IMR-90 (cell line): ENCODE results near the gene TOX3. TPM values are rescaled to one million over a fixed set of nuclear protein-coding genes. Genes with fewer than 3 reads are reported as not detected.

Source experiments
- ATAC-seq: fragments of 200-7000 bp; cut with Tn5 transposase; 2 replicates; pipeline ENCODE4 v1.9.1; 2020; ENCODE audit warnings: low read depth, mild to moderate bottlenecking, moderate library complexity
- BruUV-seq: library from RNA; stranded (reverse); fragments of 400-500 nt; replicated peaks from 2 replicates; lab custom pipeline; 2021; lab: Mats Ljungman, UMichigan
- CTCF ChIA-PET: fragments of 300-600 bp; formaldehyde crosslinking; extraction: SDS; loops from one replicate; lab custom pipeline; 2021; ENCODE audit warnings: antibody characterized with exemption; lab: Yijun Ruan, JAX
- POLR2A ChIA-PET: fragments of 300-600 bp; sonication (Branson Sonifier 250); formaldehyde crosslinking; loops from one replicate; lab custom pipeline; 2022; ENCODE audit warnings: antibody characterized with exemption; ENCODE audit not compliant: unreplicated experiment; lab: Charles Lee
- DNase-seq: peaks from one replicate; pipeline ENCODE4 v3.0.0; 2013
- H2AFZ ChIP-seq: replicated peaks from 2 replicates; pipeline ENCODE3; 2013; ENCODE audit warnings: low read length, mild to moderate bottlenecking; ENCODE audit not compliant: poor library complexity
- H2AK5ac ChIP-seq: 2 replicates; pipeline ENCODE4 v1.6.1; 2013; ENCODE audit warnings: low read depth, low read length, inconsistent platforms
- H2AK9ac ChIP-seq: replicated peaks from 2 replicates; pipeline ENCODE3; 2013; ENCODE audit warnings: mild to moderate bottlenecking, low read depth, low read length, moderate library complexity; ENCODE audit not compliant: poor library complexity
- H2BK120ac ChIP-seq: 2 replicates; pipeline ENCODE4 v1.6.1; 2013; ENCODE audit warnings: low read depth, low read length, inconsistent platforms
- H2BK15ac ChIP-seq: 3 replicates; pipeline ENCODE4 v1.6.1; 2013; ENCODE audit warnings: low read depth, low read length, inconsistent platforms
- H2BK20ac ChIP-seq: 2 replicates; pipeline ENCODE4 v1.6.1; 2013; ENCODE audit warnings: low read depth, mild to moderate bottlenecking, inconsistent platforms, low read length, moderate library complexity
- H2BK5ac ChIP-seq: 2 replicates; pipeline ENCODE4 v1.6.1; 2013; ENCODE audit warnings: mild to moderate bottlenecking, low read depth, low read length, inconsistent platforms; ENCODE audit not compliant: poor library complexity, severe bottlenecking
- H3K14ac ChIP-seq: replicated peaks from 2 replicates; pipeline ENCODE4 v1.6.1; 2013; ENCODE audit warnings: low read depth, low read length, inconsistent platforms
- H3K18ac ChIP-seq: 2 replicates; pipeline ENCODE4 v1.6.1; 2013; ENCODE audit warnings: low read depth, low read length, control low read depth
- H3K23ac ChIP-seq: 2 replicates; pipeline ENCODE4 v1.6.1; 2013; ENCODE audit warnings: low read depth, low read length, inconsistent platforms
- H3K27ac ChIP-seq: 2 replicates; pipeline ENCODE4 v1.5.1; 2013; ENCODE audit warnings: mild to moderate bottlenecking, control low read depth, low read length; ENCODE audit not compliant: insufficient read depth
- H3K27me3 ChIP-seq: 2 replicates; pipeline ENCODE4 v1.6.1; 2013; ENCODE audit warnings: low read length; ENCODE audit not compliant: control insufficient read depth, insufficient read depth
- H3K36me3 ChIP-seq: 2 replicates; pipeline ENCODE4 v1.6.1; 2013; ENCODE audit warnings: low read length, mixed read lengths; ENCODE audit not compliant: control insufficient read depth, insufficient read depth
- H3K4ac ChIP-seq: 2 replicates; pipeline ENCODE4 v1.6.1; 2013; ENCODE audit warnings: low read depth, low read length, inconsistent platforms
- H3K4me1 ChIP-seq: 2 replicates; pipeline ENCODE4 v1.6.1; 2013; ENCODE audit warnings: low read length, mixed read lengths; ENCODE audit not compliant: control insufficient read depth, insufficient read depth
- H3K4me2 ChIP-seq: 2 replicates; pipeline ENCODE4 v1.6.1; 2013; ENCODE audit warnings: low read depth, mild to moderate bottlenecking, control low read depth, low read length, moderate library complexity
- H3K4me3 ChIP-seq: 2 replicates; pipeline ENCODE4 v1.5.1; 2013; ENCODE audit warnings: low read depth, mild to moderate bottlenecking, control low read depth, low read length, moderate library complexity; ENCODE audit not compliant: insufficient read depth
- H3K56ac ChIP-seq: 2 replicates; pipeline ENCODE4 v1.6.1; 2013; ENCODE audit warnings: low read length, inconsistent platforms; ENCODE audit not compliant: insufficient read depth; ENCODE audit errors: extremely low read depth
- H3K79me1 ChIP-seq, 2 experiments: 2 replicates each; pipeline ENCODE4 v1.6.1; 2013; ENCODE audit warnings: low read length in 2 of 2, inconsistent platforms in 1 of 2, low read depth in 1 of 2
- H3K9ac ChIP-seq: 2 replicates; pipeline ENCODE4 v1.6.1; 2013; ENCODE audit warnings: low read depth, low read length, control low read depth
- H3K9me1 ChIP-seq: 2 replicates; pipeline ENCODE4 v1.6.1; 2013; ENCODE audit warnings: low read length, inconsistent platforms; ENCODE audit not compliant: insufficient read depth
- H3K9me3 ChIP-seq: 2 replicates; pipeline ENCODE4 v1.6.1; 2013; ENCODE audit warnings: low read length; ENCODE audit not compliant: control insufficient read depth, insufficient read depth
- H4K20me1 ChIP-seq: 2 replicates; pipeline ENCODE4 v1.6.1; 2013; ENCODE audit warnings: low read length, inconsistent platforms; ENCODE audit not compliant: insufficient read depth
- H4K5ac ChIP-seq: 2 replicates; pipeline ENCODE4 v1.6.1; 2013; ENCODE audit warnings: mild to moderate bottlenecking, low read depth, low read length, control low read depth
- H4K8ac ChIP-seq, 2 experiments: 2 replicates each; pipeline ENCODE4 v1.6.1; 2013; ENCODE audit warnings: low read depth in 2 of 2, low read length in 2 of 2, control low read depth in 1 of 2, inconsistent platforms in 1 of 2
- H4K91ac ChIP-seq: 2 replicates; pipeline ENCODE4 v1.6.1; 2013; ENCODE audit warnings: low read depth, low read length, inconsistent platforms; ENCODE audit not compliant: insufficient read depth
- BHLHE40 ChIP-seq: fragments of 150-350 bp; IDR thresholded peaks from 2 replicates; pipeline ENCODE4 v1.6.1; 2016; ENCODE audit warnings: mild to moderate bottlenecking, low read depth, low read length
- CEBPB ChIP-seq: IDR thresholded peaks from 2 replicates; pipeline ENCODE4 v1.6.1; 2012; ENCODE audit warnings: low read depth, low read length, improper control_type of control experiment
- CHD1 ChIP-seq: IDR thresholded peaks from 2 replicates; pipeline ENCODE4 v1.6.1; 2012; ENCODE audit warnings: low read depth, low read length, improper control_type of control experiment
- FOS ChIP-seq: fragments of 150-350 bp; IDR thresholded peaks from 2 replicates; pipeline ENCODE4 v1.6.1; 2016; ENCODE audit warnings: low read depth, low read length
- MAFK ChIP-seq: IDR thresholded peaks from 2 replicates; pipeline ENCODE4 v1.6.1; 2012; ENCODE audit warnings: low read depth, low read length, improper control_type of control experiment
- MAZ ChIP-seq: IDR thresholded peaks from 2 replicates; pipeline ENCODE4 v1.6.1; 2012; ENCODE audit warnings: low read depth, mild to moderate bottlenecking, low read length, improper control_type of control experiment, moderate library complexity, borderline replicate concordance
- MXI1 ChIP-seq: IDR thresholded peaks from 2 replicates; pipeline ENCODE4 v1.6.1; 2012; ENCODE audit warnings: low read depth, mild to moderate bottlenecking, low read length, moderate library complexity, borderline replicate concordance
- NFE2L2 ChIP-seq: fragments of 150-350 bp; IDR thresholded peaks from 2 replicates; pipeline ENCODE4 v1.6.1; 2016; ENCODE audit warnings: low read depth, mild to moderate bottlenecking, low read length
- POLR2A ChIP-seq: IDR thresholded peaks from 2 replicates; pipeline ENCODE4 v1.6.1; 2012; ENCODE audit warnings: mild to moderate bottlenecking, low read depth, low read length
- RAD21 ChIP-seq: IDR thresholded peaks from 2 replicates; pipeline ENCODE4 v1.6.1; 2012; ENCODE audit warnings: low read length, improper control_type of control experiment
- RCOR1 ChIP-seq: IDR thresholded peaks from 2 replicates; pipeline ENCODE4 v1.6.1; 2012; ENCODE audit warnings: mild to moderate bottlenecking, low read length, improper control_type of control experiment; ENCODE audit not compliant: insufficient replicate concordance
- RFX5 ChIP-seq: IDR thresholded peaks from 2 replicates; pipeline ENCODE4 v1.8.0; 2012; ENCODE audit warnings: low read depth, mild to moderate bottlenecking, low read length, moderate library complexity
- SMC3 ChIP-seq: fragments of 150-350 bp; IDR thresholded peaks from 2 replicates; pipeline ENCODE4 v1.6.1; 2016; ENCODE audit warnings: low read depth, mild to moderate bottlenecking, antibody characterized with exemption, low read length, moderate library complexity
- USF2 ChIP-seq: fragments of 150-350 bp; IDR thresholded peaks from 2 replicates; pipeline ENCODE4 v1.6.1; 2017; ENCODE audit warnings: mild to moderate bottlenecking, antibody characterized with exemption, low read length, low read depth
- WGBS, 2 experiments: methylation state at CpG; one replicate each; pipeline versions ENCODE4 v1.1.5 to v1.1.7; 2013; ENCODE audit warnings: missing lambda C conversion rate in 2 of 2; ENCODE audit not compliant: insufficient read length in 1 of 2; ENCODE audit errors: extremely low coverage in 2 of 2; 5-methylcytosine and 5-hydroxymethylcytosine counted together
- dilution Hi-C: fragments of 300-500 bp; cut with HindIII; formaldehyde crosslinking; loops from one replicate; pipeline ENCODE4 v1.14.3; 2018; ENCODE audit warnings: low sequenced_read_pairs; ENCODE audit not compliant: unreplicated experiment
- in situ Hi-C: fragments of 300-500 bp; cut with MboI; formaldehyde crosslinking; loops from 3 replicates; pipeline ENCODE4 v1.14.3; 2019; ENCODE audit warnings: low sequenced_read_pairs, inconsistent platforms, mixed read lengths
- intact Hi-C: fragments of 100-400 bp; cut with micrococcal nuclease; formaldehyde crosslinking; loops from 2 replicates; pipeline ENCODE4 v1.10.0; 2022
- polyA plus RNA-seq, 3 experiments: library from polyadenylated mRNA; depleted of rRNA; stranded (reverse); fragments of >200 nt; gene quantifications; 2 replicates each; pipeline ENCODE4 v1.2.3, GENCODE V29; 2012; ENCODE audit warnings: low replicate concordance in 1 of 3
- total RNA-seq: library from RNA; depleted of rRNA; stranded (reverse); fragments of >200 nt; gene quantifications from 2 replicates; pipeline ENCODE4 v1.2.3, GENCODE V29; 2012
- TF ChIP-seq, protein P1 (sequence below): conservative IDR thresholded peaks from 2 replicates; pipeline ENCODE4 v1.5.1; 2012; ENCODE audit warnings: mild to moderate bottlenecking, low read depth, low read length, improper control_type of control experiment
- TF ChIP-seq, protein P2 (sequence below): fragments of 150-350 bp; IDR thresholded peaks from 2 replicates; pipeline ENCODE4 v1.6.1; 2016; ENCODE audit warnings: low read depth, mild to moderate bottlenecking, low read length, moderate library complexity, borderline replicate concordance

Gene TOX3
- total and polyA plus RNA-seq, 2 of the 4 experiments (the other 2 are of a cell fraction): not detected

DNA sequence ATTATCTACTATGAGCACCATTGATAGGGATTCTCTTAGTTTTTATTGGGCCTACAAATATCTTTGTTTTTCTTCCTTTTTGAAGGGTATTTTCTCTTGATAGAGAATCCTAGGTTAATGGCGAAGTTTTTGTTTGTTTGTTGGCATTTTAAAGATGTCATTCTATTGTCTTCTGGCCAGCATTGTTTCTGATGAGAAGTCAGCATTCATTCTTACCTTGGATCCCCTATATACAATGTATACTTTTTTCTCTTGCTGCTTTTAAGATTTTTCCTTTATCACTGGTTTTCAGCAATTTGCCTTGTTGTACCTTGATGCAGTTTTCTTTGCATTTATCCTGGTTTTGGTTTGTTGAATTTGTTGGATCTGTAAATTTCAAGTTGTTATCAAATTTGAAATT lies 130.1 kb downstream of the TOX3 start:
- H2BK20ac ChIP-seq: no peak overlapping the region
- POLR2A ChIA-PET: no interaction called here
- H3K79me1 ChIP-seq: no peaks in the 10 kb centered on the region
- TF ChIP-seq CHD1 (no peak), MXI1 (no peak), MAZ (no peak), MAFK (no peak), NFE2L2 (no peak), RCOR1 (no peak), SMC3 (no peak), BHLHE40 (no peak), POLR2A (no peak), RAD21 (no peak), USF2 (no peak), FOS (no peak), RFX5 (no peak), CEBPB (no peak)
- TF ChIP-seq, protein P1, sequence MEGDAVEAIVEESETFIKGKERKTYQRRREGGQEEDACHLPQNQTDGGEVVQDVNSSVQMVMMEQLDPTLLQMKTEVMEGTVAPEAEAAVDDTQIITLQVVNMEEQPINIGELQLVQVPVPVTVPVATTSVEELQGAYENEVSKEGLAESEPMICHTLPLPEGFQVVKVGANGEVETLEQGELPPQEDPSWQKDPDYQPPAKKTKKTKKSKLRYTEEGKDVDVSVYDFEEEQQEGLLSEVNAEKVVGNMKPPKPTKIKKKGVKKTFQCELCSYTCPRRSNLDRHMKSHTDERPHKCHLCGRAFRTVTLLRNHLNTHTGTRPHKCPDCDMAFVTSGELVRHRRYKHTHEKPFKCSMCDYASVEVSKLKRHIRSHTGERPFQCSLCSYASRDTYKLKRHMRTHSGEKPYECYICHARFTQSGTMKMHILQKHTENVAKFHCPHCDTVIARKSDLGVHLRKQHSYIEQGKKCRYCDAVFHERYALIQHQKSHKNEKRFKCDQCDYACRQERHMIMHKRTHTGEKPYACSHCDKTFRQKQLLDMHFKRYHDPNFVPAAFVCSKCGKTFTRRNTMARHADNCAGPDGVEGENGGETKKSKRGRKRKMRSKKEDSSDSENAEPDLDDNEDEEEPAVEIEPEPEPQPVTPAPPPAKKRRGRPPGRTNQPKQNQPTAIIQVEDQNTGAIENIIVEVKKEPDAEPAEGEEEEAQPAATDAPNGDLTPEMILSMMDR: no peak
- TF ChIP-seq, protein P2, sequence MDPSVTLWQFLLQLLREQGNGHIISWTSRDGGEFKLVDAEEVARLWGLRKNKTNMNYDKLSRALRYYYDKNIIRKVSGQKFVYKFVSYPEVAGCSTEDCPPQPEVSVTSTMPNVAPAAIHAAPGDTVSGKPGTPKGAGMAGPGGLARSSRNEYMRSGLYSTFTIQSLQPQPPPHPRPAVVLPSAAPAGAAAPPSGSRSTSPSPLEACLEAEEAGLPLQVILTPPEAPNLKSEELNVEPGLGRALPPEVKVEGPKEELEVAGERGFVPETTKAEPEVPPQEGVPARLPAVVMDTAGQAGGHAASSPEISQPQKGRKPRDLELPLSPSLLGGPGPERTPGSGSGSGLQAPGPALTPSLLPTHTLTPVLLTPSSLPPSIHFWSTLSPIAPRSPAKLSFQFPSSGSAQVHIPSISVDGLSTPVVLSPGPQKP: no peak
- DNase-seq (no peak), ATAC-seq (no peak)
- peaks cover 1% of the 10 kb centered on the region for H3K9me3 ChIP-seq
- no peak overlapping the region for H3K27ac ChIP-seq
- CTCF ChIA-PET: no interaction called here
- no peak overlapping the region for H2AK9ac ChIP-seq
- no peak overlapping the region for H3K4ac ChIP-seq
- H3K4me2 ChIP-seq: no peak overlapping the region
- intact Hi-C loops: no loop called here
- H3K23ac ChIP-seq: no peak overlapping the region
- H4K91ac ChIP-seq: no peak overlapping the region
- H3K56ac ChIP-seq: no peak overlapping the region
- H4K5ac ChIP-seq: no peak overlapping the region
- no peak overlapping the region for H3K9ac ChIP-seq
- H2AFZ ChIP-seq: no peak overlapping the region
- no peak overlapping the region for H4K8ac ChIP-seq
- H3K4me3 ChIP-seq: no peak overlapping the region
- H3K36me3 ChIP-seq: no peaks in the 10 kb centered on the region
- H3K27me3 ChIP-seq: no peaks in the 10 kb centered on the region
- H2BK15ac ChIP-seq: no peak overlapping the region
- dilution Hi-C loops: no loop called here
- BruUV-seq: no TSS peak
- WGBS, 2 experiments: no CpG with 5 or more reads among the region's 1 CpG
- no peaks in the 10 kb centered on the region for H3K4me1 ChIP-seq
- no peak overlapping the region for H2AK5ac ChIP-seq
- in situ Hi-C loops: no loop called here
- no peaks in the 10 kb centered on the region for H4K20me1 ChIP-seq
- H3K18ac ChIP-seq: no peak overlapping the region
- H3K14ac ChIP-seq: no peak overlapping the region
- H2BK5ac ChIP-seq: no peak overlapping the region
- no peaks in the 10 kb centered on the region for H3K9me1 ChIP-seq
- no peak overlapping the region for H2BK120ac ChIP-seq
